Neural cell (in vitro differentiated cells): ENCODE results near the gene TMEM245. TPM values are rescaled to one million over a fixed set of nuclear protein-coding genes. Genes with fewer than 3 reads are reported as not detected.

Source experiments
- H2AFZ ChIP-seq: fragments of 200-600, 300-800 bp; sonication (generic), shearing (Covaris generic); 2 replicates; pipeline ENCODE4 v1.6.0; 2014; ENCODE audit warnings: low read depth, mild to moderate bottlenecking, antibody characterized with exemption, low read length, moderate library complexity
- H3F3A ChIP-seq: fragments of 200-600 bp; shearing (Covaris generic); 2 replicates; pipeline ENCODE4 v1.6.1; 2016; ENCODE audit warnings: mild to moderate bottlenecking, moderate library complexity, mixed read lengths, antibody characterized with exemption, low read length; ENCODE audit not compliant: insufficient read depth, poor library complexity, severe bottlenecking
- H3K27ac ChIP-seq: fragments of 200-600, 300-800 bp; sonication (generic), shearing (Covaris generic); 2 replicates; pipeline ENCODE4 v1.5.1; 2014; ENCODE audit warnings: mild to moderate bottlenecking, low read length, moderate library complexity
- H3K27me3 ChIP-seq: fragments of 300-800, 200-600 bp; sonication (generic), shearing (Covaris generic); 2 replicates; pipeline ENCODE4 v1.6.0; 2014; ENCODE audit warnings: mild to moderate bottlenecking, low read depth, low read length, moderate library complexity; ENCODE audit not compliant: insufficient read depth
- H3K36me3 ChIP-seq: fragments of 300-800, 200-600 bp; sonication (generic), shearing (Covaris generic); 2 replicates; pipeline ENCODE4 v1.5.1; 2014; ENCODE audit warnings: mild to moderate bottlenecking, antibody characterized with exemption, low read length, moderate library complexity; ENCODE audit not compliant: insufficient read depth
- H3K4me2 ChIP-seq: fragments of 300-800, 200-600 bp; sonication (generic), shearing (Covaris generic); 2 replicates; pipeline ENCODE4 v1.6.0; 2014; ENCODE audit warnings: mild to moderate bottlenecking, low read length
- H3K4me3 ChIP-seq: fragments of 300-800, 200-600 bp; sonication (generic), shearing (Covaris generic); 2 replicates; pipeline ENCODE4 v1.5.1; 2014; ENCODE audit warnings: mild to moderate bottlenecking, low read length, moderate library complexity
- H3K79me2 ChIP-seq: fragments of 200-600 bp; shearing (Covaris generic); replicated peaks from 2 replicates; pipeline ENCODE4 v1.6.0; 2014; ENCODE audit warnings: mild to moderate bottlenecking, low read length, moderate library complexity; ENCODE audit not compliant: insufficient read depth
- H3K9ac ChIP-seq: fragments of 300-800, 200-600 bp; sonication (generic), shearing (Covaris generic); 2 replicates; pipeline ENCODE4 v1.6.1; 2016; ENCODE audit warnings: mild to moderate bottlenecking, low read length, mixed read lengths
- H3K9me2 ChIP-seq: fragments of 200-600 bp; shearing (Covaris generic); 2 replicates; pipeline ENCODE4 v1.6.1; 2016; ENCODE audit warnings: mild to moderate bottlenecking, low read length, mixed read lengths; ENCODE audit not compliant: insufficient read depth
- H3K9me3 ChIP-seq: fragments of 200-600, 300-800 bp; sonication (generic), shearing (Covaris generic); 2 replicates; pipeline ENCODE4 v1.6.1; 2016; ENCODE audit warnings: mild to moderate bottlenecking, mixed run types, low read length, moderate library complexity, mixed read lengths
- H4K20me1 ChIP-seq: fragments of 200-600 bp; shearing (Covaris generic); 2 replicates; pipeline ENCODE4 v1.6.1; 2016; ENCODE audit warnings: mild to moderate bottlenecking, mixed run types; ENCODE audit not compliant: insufficient read depth
- CTCF ChIP-seq: fragments of 450-650 bp; IDR thresholded peaks from 2 replicates; pipeline ENCODE4 v1.5.1; 2014; ENCODE audit warnings: antibody characterized with exemption, mild to moderate bottlenecking, moderate library complexity; ENCODE audit not compliant: poor library complexity, severe bottlenecking
- EP300 ChIP-seq: fragments of 450-650 bp; conservative IDR thresholded peaks from 2 replicates; pipeline ENCODE4 v1.6.1; 2014; ENCODE audit warnings: antibody characterized with exemption, mild to moderate bottlenecking, moderate library complexity; ENCODE audit not compliant: poor library complexity, severe bottlenecking
- EZH2 ChIP-seq: fragments of 200-600, 300-800 bp; shearing (Covaris generic), sonication (generic); IDR thresholded peaks from 2 replicates; pipeline ENCODE4 v1.6.1; 2014; ENCODE audit warnings: antibody characterized with exemption, low read length, borderline replicate concordance, mild to moderate bottlenecking; ENCODE audit not compliant: insufficient read depth, poor library complexity, severe bottlenecking
- MXI1 ChIP-seq: fragments of 450-650 bp; conservative IDR thresholded peaks from 2 replicates; pipeline ENCODE4 v1.6.1; 2014; ENCODE audit warnings: antibody characterized with exemption, mild to moderate bottlenecking; ENCODE audit not compliant: poor library complexity, severe bottlenecking
- POLR2AphosphoS5 ChIP-seq: IDR thresholded peaks from 2 replicates; pipeline ENCODE4 v1.6.1; 2012
- RAD21 ChIP-seq: fragments of 450-650 bp; conservative IDR thresholded peaks from 2 replicates; pipeline ENCODE4 v1.6.1; 2014; ENCODE audit warnings: antibody characterized with exemption, mild to moderate bottlenecking, moderate library complexity
- SMC3 ChIP-seq: fragments of 450-650 bp; conservative IDR thresholded peaks from 2 replicates; pipeline ENCODE4 v1.6.1; 2014; ENCODE audit warnings: antibody characterized with exemption, mild to moderate bottlenecking, moderate library complexity; ENCODE audit not compliant: poor library complexity
- TAF1 ChIP-seq: IDR thresholded peaks from 2 replicates; pipeline ENCODE4 v1.6.1; 2012; ENCODE audit warnings: low read depth
- polyA plus RNA-seq: library from polyadenylated mRNA; depleted of rRNA; stranded (reverse); fragments of >200 nt; gene quantifications from 2 replicates; pipeline ENCODE4 v1.2.3, GENCODE V29; 2014
- TF ChIP-seq, protein P1 (sequence below): IDR thresholded peaks from 2 replicates; pipeline ENCODE4 v1.6.1; 2012; ENCODE audit warnings: borderline replicate concordance

The TMEM245 gene
- polyA plus RNA-seq, 1 donor from 2014 or later: 32.1 TPM

GRCh38 chr9:109036744-109037680, 82.7 kb downstream of the TMEM245 start:
- TF ChIP-seq RAD21 (no peak), EZH2 (no peak), EP300 (no peak), SMC3 (no peak), MXI1 (no peak), TAF1 (no peak), CTCF (no peak), POLR2AphosphoS5 (no peak)
- TF ChIP-seq, protein P1, sequence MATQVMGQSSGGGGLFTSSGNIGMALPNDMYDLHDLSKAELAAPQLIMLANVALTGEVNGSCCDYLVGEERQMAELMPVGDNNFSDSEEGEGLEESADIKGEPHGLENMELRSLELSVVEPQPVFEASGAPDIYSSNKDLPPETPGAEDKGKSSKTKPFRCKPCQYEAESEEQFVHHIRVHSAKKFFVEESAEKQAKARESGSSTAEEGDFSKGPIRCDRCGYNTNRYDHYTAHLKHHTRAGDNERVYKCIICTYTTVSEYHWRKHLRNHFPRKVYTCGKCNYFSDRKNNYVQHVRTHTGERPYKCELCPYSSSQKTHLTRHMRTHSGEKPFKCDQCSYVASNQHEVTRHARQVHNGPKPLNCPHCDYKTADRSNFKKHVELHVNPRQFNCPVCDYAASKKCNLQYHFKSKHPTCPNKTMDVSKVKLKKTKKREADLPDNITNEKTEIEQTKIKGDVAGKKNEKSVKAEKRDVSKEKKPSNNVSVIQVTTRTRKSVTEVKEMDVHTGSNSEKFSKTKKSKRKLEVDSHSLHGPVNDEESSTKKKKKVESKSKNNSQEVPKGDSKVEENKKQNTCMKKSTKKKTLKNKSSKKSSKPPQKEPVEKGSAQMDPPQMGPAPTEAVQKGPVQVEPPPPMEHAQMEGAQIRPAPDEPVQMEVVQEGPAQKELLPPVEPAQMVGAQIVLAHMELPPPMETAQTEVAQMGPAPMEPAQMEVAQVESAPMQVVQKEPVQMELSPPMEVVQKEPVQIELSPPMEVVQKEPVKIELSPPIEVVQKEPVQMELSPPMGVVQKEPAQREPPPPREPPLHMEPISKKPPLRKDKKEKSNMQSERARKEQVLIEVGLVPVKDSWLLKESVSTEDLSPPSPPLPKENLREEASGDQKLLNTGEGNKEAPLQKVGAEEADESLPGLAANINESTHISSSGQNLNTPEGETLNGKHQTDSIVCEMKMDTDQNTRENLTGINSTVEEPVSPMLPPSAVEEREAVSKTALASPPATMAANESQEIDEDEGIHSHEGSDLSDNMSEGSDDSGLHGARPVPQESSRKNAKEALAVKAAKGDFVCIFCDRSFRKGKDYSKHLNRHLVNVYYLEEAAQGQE: no peak
- H2AFZ ChIP-seq: no peak overlapping the region
- peaks cover 5% of the 10 kb centered on the region for H3K36me3 ChIP-seq
- no peak overlapping the region for H3K4me2 ChIP-seq
- H3K9ac ChIP-seq: no peak overlapping the region
- H3F3A ChIP-seq: no peaks in the 10 kb centered on the region
- no peaks in the 10 kb centered on the region for H3K9me2 ChIP-seq
- H3K9me3 ChIP-seq: no peaks in the 10 kb centered on the region
- no peaks in the 10 kb centered on the region for H4K20me1 ChIP-seq
- H3K79me2 ChIP-seq: no peaks in the 10 kb centered on the region
- no peaks in the 10 kb centered on the region for H3K27me3 ChIP-seq
- no peak overlapping the region for H3K4me3 ChIP-seq
- no peak overlapping the region for H3K27ac ChIP-seq

DNA sequence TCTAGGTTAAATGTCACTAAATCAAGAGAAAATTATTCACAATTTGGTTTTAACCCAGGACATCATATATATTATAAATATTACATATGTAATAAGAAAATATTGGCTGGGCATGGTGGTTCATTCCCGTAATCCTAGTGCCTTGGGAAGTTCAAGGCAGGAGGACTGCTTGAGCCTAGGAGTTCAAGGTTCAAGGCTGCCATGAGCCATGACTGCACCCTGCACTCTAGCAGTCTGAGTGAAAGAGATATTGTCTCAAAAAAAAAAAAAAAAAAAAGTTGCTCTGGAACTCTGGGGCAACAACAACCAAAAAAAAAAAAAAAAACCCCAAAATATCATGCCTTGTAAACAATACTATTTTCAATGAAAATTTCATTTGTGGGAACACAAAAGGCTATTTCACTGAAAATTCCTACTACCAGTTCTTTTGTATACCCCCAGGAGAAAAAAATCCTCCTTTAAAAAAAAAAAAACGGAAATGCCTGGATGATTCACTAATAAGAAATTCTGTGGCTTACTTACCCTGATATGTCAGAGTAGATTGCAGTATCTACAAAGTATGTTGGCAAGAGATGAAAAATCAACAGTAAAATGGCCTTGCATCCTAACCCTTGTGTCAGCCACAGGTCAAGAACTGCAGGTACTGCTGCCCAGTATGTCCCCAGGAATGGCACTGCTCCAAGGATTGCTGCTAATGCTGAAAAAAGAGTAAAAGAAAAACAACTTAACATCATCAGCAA, 83.9 kb downstream of the TMEM245 start:
- H3F3A ChIP-seq: no peaks in the 10 kb centered on the region
- no peak overlapping the region for H3K4me3 ChIP-seq
- H3K9me2 ChIP-seq: no peaks in the 10 kb centered on the region
- no peaks in the 10 kb centered on the region for H4K20me1 ChIP-seq
- no peak for TF ChIP-seq EZH2
- TF ChIP-seq CTCF: no peak
- TF ChIP-seq MXI1: no peak
- TF ChIP-seq SMC3: no peak
- TF ChIP-seq RAD21: no peak
- TF ChIP-seq EP300: no peak
- no peak for TF ChIP-seq TAF1
- no peak for TF ChIP-seq POLR2AphosphoS5
- TF ChIP-seq, protein P1: no peak
- no peak overlapping the region for H3K9ac ChIP-seq
- H3K27ac ChIP-seq: no peak overlapping the region
- H3K79me2 ChIP-seq: no peaks in the 10 kb centered on the region
- no peaks in the 10 kb centered on the region for H3K9me3 ChIP-seq
- no peak overlapping the region for H2AFZ ChIP-seq
- peaks cover 5% of the 10 kb centered on the region for H3K36me3 ChIP-seq
- H3K27me3 ChIP-seq: no peaks in the 10 kb centered on the region
- H3K4me2 ChIP-seq: no peak overlapping the region
